Neuronal stem cell (in vitro differentiated cells): ENCODE measurements around the gene ZNF536.

Experiments
- DNase-seq: peaks from one replicate; pipeline ENCODE4 v3.0.0-alpha.2; 2013; ENCODE audit warnings: low spot score
- H2AFZ ChIP-seq: one replicate; pipeline ENCODE4 v1.6.1; 2013; ENCODE audit warnings: mild to moderate bottlenecking, low read length, inconsistent platforms
- H2AK5ac ChIP-seq: 2 replicates; pipeline ENCODE4 v1.6.1; 2013; ENCODE audit warnings: low read depth, mild to moderate bottlenecking, inconsistent platforms, low read length, moderate library complexity, mixed read lengths
- H2BK120ac ChIP-seq: 2 replicates; pipeline ENCODE4 v1.6.1; 2013; ENCODE audit warnings: low read depth, mild to moderate bottlenecking, inconsistent platforms, low read length, moderate library complexity, mixed read lengths
- H2BK12ac ChIP-seq: one replicate; pipeline ENCODE4 v1.6.1; 2013; ENCODE audit warnings: low read length, inconsistent platforms
- H2BK15ac ChIP-seq: 2 replicates; pipeline ENCODE4 v1.6.1; 2013; ENCODE audit warnings: mild to moderate bottlenecking, low read length, inconsistent platforms, mixed read lengths
- H2BK5ac ChIP-seq: one replicate; pipeline ENCODE4 v1.6.1; 2013; ENCODE audit warnings: inconsistent platforms, mild to moderate bottlenecking, low read length, moderate library complexity
- H3K14ac ChIP-seq: one replicate; pipeline ENCODE4 v1.6.1; 2013; ENCODE audit warnings: low read length, inconsistent platforms
- H3K18ac ChIP-seq: 2 replicates; pipeline ENCODE4 v1.6.1; 2013; ENCODE audit warnings: low read length, inconsistent platforms
- H3K23ac ChIP-seq: 2 replicates; pipeline ENCODE4 v1.6.1; 2013; ENCODE audit warnings: low read depth, mild to moderate bottlenecking, mixed read lengths, low read length, inconsistent platforms; ENCODE audit not compliant: poor library complexity
- H3K27ac ChIP-seq: replicated peaks from 3 replicates; pipeline ENCODE4 v1.5.1; 2013; ENCODE audit warnings: low read length, inconsistent platforms
- H3K27me3 ChIP-seq, 3 experiments: 2 replicates each; pipeline ENCODE4 v1.6.1; 2013; ENCODE audit warnings: low read length in 3 of 3, mild to moderate bottlenecking in 2 of 3, inconsistent platforms in 1 of 3, low read depth in 1 of 3, mixed read lengths in 1 of 3, moderate library complexity in 1 of 3; ENCODE audit not compliant: control insufficient read depth in 3 of 3, insufficient read depth in 3 of 3
- H3K36me3 ChIP-seq, 2 donors: replicated peaks in 1 of 2; 2 replicates each; pipeline ENCODE4 v1.6.1; 2013; ENCODE audit warnings: low read length in 2 of 2; ENCODE audit not compliant: control insufficient read depth in 2 of 2, insufficient read depth in 2 of 2
- H3K4ac ChIP-seq: 2 replicates; pipeline ENCODE4 v1.6.1; 2013; ENCODE audit warnings: inconsistent platforms, mild to moderate bottlenecking, low read length, moderate library complexity
- H3K4me1 ChIP-seq, 2 donors: 1 replicate in 1 of 2; 2 replicates in 1 of 2; pipeline ENCODE4 v1.6.1; 2013; ENCODE audit warnings: low read length in 2 of 2, low read depth in 1 of 2; ENCODE audit not compliant: control insufficient read depth in 2 of 2, insufficient read depth in 1 of 2
- H3K4me2 ChIP-seq: one replicate; pipeline ENCODE4 v1.6.1; 2013; ENCODE audit warnings: mild to moderate bottlenecking, low read length, inconsistent platforms; ENCODE audit not compliant: insufficient read depth, poor library complexity, severe bottlenecking
- H3K4me3 ChIP-seq, 2 donors: 2 replicates each; pipeline ENCODE4 v1.5.1; 2013; ENCODE audit warnings: low read length in 2 of 2, mild to moderate bottlenecking in 2 of 2, inconsistent platforms in 1 of 2, moderate library complexity in 1 of 2
- H3K79me1 ChIP-seq: one replicate; pipeline ENCODE4 v1.6.1; 2013; ENCODE audit warnings: low read depth, mild to moderate bottlenecking, inconsistent platforms, low read length, moderate library complexity
- H3K9ac ChIP-seq: one replicate; pipeline ENCODE4 v1.6.1; 2013; ENCODE audit warnings: mild to moderate bottlenecking, low read depth, low read length, inconsistent platforms; ENCODE audit not compliant: poor library complexity
- H3K9me3 ChIP-seq, 2 donors: replicated peaks in 1 of 2; 2 replicates each; pipeline versions ENCODE3 to v1.6.1; 2013; ENCODE audit warnings: low read length in 2 of 2, mild to moderate bottlenecking in 2 of 2, inconsistent platforms in 1 of 2, low read depth in 1 of 2, mixed read lengths in 1 of 2, moderate library complexity in 1 of 2; ENCODE audit not compliant: control insufficient read depth in 2 of 2, insufficient read depth in 1 of 2
- H4K8ac ChIP-seq: one replicate; pipeline ENCODE4 v1.6.1; 2013; ENCODE audit warnings: low read depth, mild to moderate bottlenecking, inconsistent platforms, low read length, moderate library complexity
- H4K91ac ChIP-seq: one replicate; pipeline ENCODE4 v1.6.1; 2013; ENCODE audit warnings: low read length, low read depth, mild to moderate bottlenecking, inconsistent platforms; ENCODE audit not compliant: poor library complexity
- WGBS, 2 donors: extraction: QIAGEN DNeasy Blood & Tissue Kit; methylation state at CpG; one replicate each; pipeline ENCODE4 v1.1.7; 2013; ENCODE audit warnings: missing lambda C conversion rate in 2 of 2, mixed read lengths in 1 of 2; ENCODE audit not compliant: insufficient read length in 2 of 2, insufficient replicate concordance in 1 of 2; ENCODE audit errors: extremely low coverage in 2 of 2; 5-methylcytosine and 5-hydroxymethylcytosine counted together

Gene ZNF536

GRCh38 chr19:30359936-30360335, 12.2 kb upstream of the ZNF536 start:
- peak overlapping the region; percentile 28 for H3K18ac ChIP-seq
- H2AK5ac ChIP-seq = no peak overlapping the region
- H3K4me3 ChIP-seq = no peak overlapping the region
- H3K4me1 ChIP-seq = peaks cover 13 to 19% of the 10 kb centered on the region in 2 donors
- no peak overlapping the region for H3K4ac ChIP-seq
- no peak overlapping the region for H3K4me2 ChIP-seq
- no peak overlapping the region for H2AFZ ChIP-seq
- H3K9me3 ChIP-seq = no peaks in the 10 kb centered on the region
- no peaks in the 10 kb centered on the region for H3K36me3 ChIP-seq
- H3K79me1 ChIP-seq = no peaks in the 10 kb centered on the region
- no peak overlapping the region for H2BK5ac ChIP-seq
- no peak overlapping the region for H3K23ac ChIP-seq
- H2BK120ac ChIP-seq = peak overlapping the region; percentile 65
- H3K14ac ChIP-seq = no peak overlapping the region
- H4K91ac ChIP-seq = no peak overlapping the region
- no peak overlapping the region for H3K9ac ChIP-seq
- WGBS, 2 donors = no CpG with 5 or more reads among the region's 9 CpGs
- H3K27ac ChIP-seq = no peak overlapping the region
- H2BK12ac ChIP-seq = no peak overlapping the region
- no peak for DNase-seq
- peak overlapping the region; percentile 56 for H2BK15ac ChIP-seq
- H4K8ac ChIP-seq = no peak overlapping the region
- H3K27me3 ChIP-seq = no peaks in the 10 kb centered on the region

GRCh38 chr19:30360376-30361106, 11.6 kb upstream of the ZNF536 start:
- Histone ChIP-seq H3K23ac (no peak overlapping the region), H3K14ac (no peak overlapping the region), H3K27me3 (no peaks in the 10 kb centered on the region), H2BK120ac (no peak overlapping the region), H3K4me2 (no peak overlapping the region), H3K18ac (no peak overlapping the region), H3K36me3 (no peaks in the 10 kb centered on the region), H2BK12ac (no peak overlapping the region), H3K4me1 (peaks cover 13 to 24% of the 10 kb centered on the region in 2 donors), H3K79me1 (no peaks in the 10 kb centered on the region), H2BK15ac (no peak overlapping the region), H4K91ac (no peak overlapping the region), H2AK5ac (no peak overlapping the region), H4K8ac (no peak overlapping the region), H3K9ac (no peak overlapping the region), H2BK5ac (no peak overlapping the region), H3K4me3 (no peak overlapping the region), H3K27ac (no peak overlapping the region), H3K9me3 (no peaks in the 10 kb centered on the region), H3K4ac (no peak overlapping the region), H2AFZ (peak overlapping the region; percentile 78)
- no CpG with 5 or more reads among the region's 18 CpGs for WGBS, 2 donors
- no peak for DNase-seq

DNA sequence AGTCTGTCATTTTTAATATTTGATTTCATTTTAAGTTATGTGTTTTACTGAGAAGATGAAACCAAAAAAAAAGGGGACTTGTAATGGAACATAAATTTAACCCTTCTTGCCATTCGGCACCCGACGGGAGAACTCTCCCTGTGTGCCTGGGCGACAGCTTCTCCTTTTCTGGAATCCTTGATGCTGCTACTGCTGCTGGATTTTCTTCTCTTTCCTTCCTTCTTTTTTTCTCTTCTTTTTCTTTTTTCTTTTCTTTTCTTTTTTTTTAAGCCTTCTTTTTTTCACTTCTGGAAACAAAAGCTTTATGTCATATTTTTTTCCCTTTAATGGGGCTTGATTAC, 11.1 kb upstream of the ZNF536 start:
- no peak overlapping the region for H3K23ac ChIP-seq
- no peak overlapping the region for H3K27ac ChIP-seq
- H2AFZ ChIP-seq = no peak overlapping the region
- DNase-seq = no peak
- H3K79me1 ChIP-seq = no peaks in the 10 kb centered on the region
- no peak overlapping the region for H2BK120ac ChIP-seq
- H2BK5ac ChIP-seq = no peak overlapping the region
- H3K4me1 ChIP-seq = peaks cover 13 to 24% of the 10 kb centered on the region in 2 donors
- no peak overlapping the region for H2BK12ac ChIP-seq
- H3K4me3 ChIP-seq = no peak overlapping the region
- no peak overlapping the region for H4K8ac ChIP-seq
- H3K27me3 ChIP-seq = no peaks in the 10 kb centered on the region
- H2AK5ac ChIP-seq = no peak overlapping the region
- H3K4ac ChIP-seq = no peak overlapping the region
- H3K14ac ChIP-seq = no peak overlapping the region
- WGBS, 2 donors = no CpG with 5 or more reads among the region's 4 CpGs
- H3K9ac ChIP-seq = no peak overlapping the region
- H3K4me2 ChIP-seq = no peak overlapping the region
- H3K36me3 ChIP-seq = no peaks in the 10 kb centered on the region
- no peak overlapping the region for H3K18ac ChIP-seq
- no peak overlapping the region for H4K91ac ChIP-seq
- no peaks in the 10 kb centered on the region for H3K9me3 ChIP-seq
- no peak overlapping the region for H2BK15ac ChIP-seq

- H2BK15ac ChIP-seq = no peak overlapping the region
- DNase-seq = no peak
- H3K4ac ChIP-seq = no peak overlapping the region
- H3K4me1 ChIP-seq = peaks cover 13 to 24% of the 10 kb centered on the region in 2 donors
- no peak overlapping the region for H2BK120ac ChIP-seq
- no peak overlapping the region for H3K27ac ChIP-seq
- no peak overlapping the region for H2BK12ac ChIP-seq
- H4K91ac ChIP-seq = no peak overlapping the region
- WGBS, 2 donors = no CpG with 5 or more reads among the region's 13 CpGs
- H2BK5ac ChIP-seq = no peak overlapping the region
- no peak overlapping the region for H2AK5ac ChIP-seq
- H3K36me3 ChIP-seq = no peaks in the 10 kb centered on the region
- no peaks in the 10 kb centered on the region for H3K9me3 ChIP-seq
- H4K8ac ChIP-seq = no peak overlapping the region
- no peak overlapping the region for H3K18ac ChIP-seq
- H3K9ac ChIP-seq = no peak overlapping the region
- H3K4me3 ChIP-seq = no peak overlapping the region
- H3K14ac ChIP-seq = no peak overlapping the region
- no peak overlapping the region for H3K23ac ChIP-seq
- H2AFZ ChIP-seq = no peak overlapping the region
- no peaks in the 10 kb centered on the region for H3K27me3 ChIP-seq
- H3K4me2 ChIP-seq = no peak overlapping the region
- H3K79me1 ChIP-seq = no peaks in the 10 kb centered on the region
These were observed 10.5 kb upstream of the ZNF536 start for GRCh38 chr19:30361721-30362120.
